ENCODE data around the gene IER5L.

The IER5L gene

GRCh38 chr9:129143031-129143927 lies 34.8 kb downstream of the IER5L start:
- peaks cover 51 to 77% of the 10 kb centered on the region in 2 donors for H3K4me1 ChIP-seq (ENCODE audit: control insufficient read depth in 1 of 2, insufficient read depth in 2 of 2, low read length in 2 of 2)
- H3K36me3 ChIP-seq (ENCODE audit: control insufficient read depth in 1 of 2, insufficient read depth in 2 of 2, low read length in 2 of 2): peaks cover 2 to 27% of the 10 kb centered on the region in 2 donors

GRCh38 chr9:129142138-129142935 lies 35.7 kb downstream of the IER5L start:
- H3K27me3 ChIP-seq (ENCODE audit: low read depth, low read length): no peaks in the 10 kb centered on the region
- peaks cover 2 to 31% of the 10 kb centered on the region in 2 donors for H3K36me3 ChIP-seq (ENCODE audit: control insufficient read depth in 1 of 2, insufficient read depth in 2 of 2, low read length in 2 of 2)
- peak overlapping the region; percentile 19 to 50 for H3K4me3 ChIP-seq (ENCODE audit: low read depth in 1 of 2, low read length in 2 of 2)
- peak overlapping the region; percentile 99 for H3K27ac ChIP-seq (ENCODE audit: low read length)
- H3K4me1 ChIP-seq (ENCODE audit: control insufficient read depth in 1 of 2, insufficient read depth in 2 of 2, low read length in 2 of 2): peaks cover 51 to 78% of the 10 kb centered on the region in 2 donors
- no peaks in the 10 kb centered on the region for H3K9me3 ChIP-seq (ENCODE audit: control insufficient read depth in 1 of 2, low read length in 2 of 2)

More at GRCh38 chr9:129143031-129143927, 34.8 kb downstream of the IER5L start:
- Histone ChIP-seq H3K9me3 (ENCODE audit: control insufficient read depth in 1 of 2, low read length in 2 of 2) (no peaks in the 10 kb centered on the region), H3K27me3 (ENCODE audit: low read depth, low read length) (no peaks in the 10 kb centered on the region), H3K4me3 (ENCODE audit: low read depth in 1 of 2, low read length in 2 of 2) (peak overlapping the region; percentile 23 to 50), H3K27ac (ENCODE audit: low read length) (peak overlapping the region; percentile 99)

GRCh38 chr9:129141066-129142041 lies 36.7 kb downstream of the IER5L start:
- Histone ChIP-seq H3K4me3 (ENCODE audit: low read depth in 1 of 2, low read length in 2 of 2) (peak overlapping the region; percentile 34 to 51), H3K4me1 (ENCODE audit: control insufficient read depth in 1 of 2, insufficient read depth in 2 of 2, low read length in 2 of 2) (peaks cover 43 to 68% of the 10 kb centered on the region in 2 donors), H3K27me3 (ENCODE audit: low read depth, low read length) (no peaks in the 10 kb centered on the region), H3K27ac (ENCODE audit: low read length) (peak overlapping the region; percentile 99), H3K36me3 (ENCODE audit: control insufficient read depth in 1 of 2, insufficient read depth in 2 of 2, low read length in 2 of 2) (peaks cover 12 to 34% of the 10 kb centered on the region in 2 donors), H3K9me3 (ENCODE audit: control insufficient read depth in 1 of 2, low read length in 2 of 2) (no peaks in the 10 kb centered on the region)

GRCh38 chr9:129140397-129141065 lies 37.5 kb downstream of the IER5L start:
- peak overlapping the region; percentile 99 for H3K27ac ChIP-seq (ENCODE audit: low read length)
- H3K36me3 ChIP-seq (ENCODE audit: control insufficient read depth in 1 of 2, insufficient read depth in 2 of 2, low read length in 2 of 2): peaks cover 15 to 40% of the 10 kb centered on the region in 2 donors
- H3K4me1 ChIP-seq (ENCODE audit: control insufficient read depth in 1 of 2, insufficient read depth in 2 of 2, low read length in 2 of 2): peaks cover 40 to 60% of the 10 kb centered on the region in 2 donors
- no peaks in the 10 kb centered on the region for H3K27me3 ChIP-seq (ENCODE audit: low read depth, low read length)
- H3K4me3 ChIP-seq (ENCODE audit: low read depth in 1 of 2, low read length in 2 of 2): peak overlapping the region; percentile 60 to 62
- H3K9me3 ChIP-seq (ENCODE audit: control insufficient read depth in 1 of 2, low read length in 2 of 2): no peaks in the 10 kb centered on the region

- Histone ChIP-seq H3K4me3 (ENCODE audit: low read depth in 1 of 2, low read length in 2 of 2) (peak overlapping the region; percentile 60 to 62), H3K9me3 (ENCODE audit: control insufficient read depth in 1 of 2, low read length in 2 of 2) (no peaks in the 10 kb centered on the region), H3K27ac (ENCODE audit: low read length) (peak overlapping the region; percentile 99), H3K36me3 (ENCODE audit: control insufficient read depth in 1 of 2, insufficient read depth in 2 of 2, low read length in 2 of 2) (peaks cover 13 to 45% of the 10 kb centered on the region in 2 donors), H3K4me1 (ENCODE audit: control insufficient read depth in 1 of 2, insufficient read depth in 2 of 2, low read length in 2 of 2) (peaks cover 36 to 55% of the 10 kb centered on the region in 2 donors), H3K27me3 (ENCODE audit: low read depth, low read length) (no peaks in the 10 kb centered on the region)
These were observed 38.1 kb downstream of the IER5L start for GRCh38 chr9:129139993-129140396.

- no peaks in the 10 kb centered on the region for H3K27me3 ChIP-seq (ENCODE audit: low read depth, low read length)
- peak overlapping the region; percentile 99 for H3K27ac ChIP-seq (ENCODE audit: low read length)
- peaks cover 13 to 49% of the 10 kb centered on the region in 2 donors for H3K36me3 ChIP-seq (ENCODE audit: control insufficient read depth in 1 of 2, insufficient read depth in 2 of 2, low read length in 2 of 2)
- peak overlapping the region; percentile 60 to 62 for H3K4me3 ChIP-seq (ENCODE audit: low read depth in 1 of 2, low read length in 2 of 2)
- H3K4me1 ChIP-seq (ENCODE audit: control insufficient read depth in 1 of 2, insufficient read depth in 2 of 2, low read length in 2 of 2): peaks cover 36 to 54% of the 10 kb centered on the region in 2 donors
- H3K9me3 ChIP-seq (ENCODE audit: control insufficient read depth in 1 of 2, low read length in 2 of 2): no peaks in the 10 kb centered on the region
These were observed 38.6 kb downstream of the IER5L start for GRCh38 chr9:129139233-129139992.

GRCh38 chr9:129138476-129139232 lies 39.4 kb downstream of the IER5L start:
- Histone ChIP-seq H3K4me3 (ENCODE audit: low read depth in 1 of 2, low read length in 2 of 2) (peak overlapping the region; percentile 60 to 62), H3K27me3 (ENCODE audit: low read depth, low read length) (no peaks in the 10 kb centered on the region), H3K9me3 (ENCODE audit: control insufficient read depth in 1 of 2, low read length in 2 of 2) (no peaks in the 10 kb centered on the region), H3K36me3 (ENCODE audit: control insufficient read depth in 1 of 2, insufficient read depth in 2 of 2, low read length in 2 of 2) (peaks cover 17 to 45% of the 10 kb centered on the region in 2 donors), H3K4me1 (ENCODE audit: control insufficient read depth in 1 of 2, insufficient read depth in 2 of 2, low read length in 2 of 2) (peaks cover 36 to 48% of the 10 kb centered on the region in 2 donors), H3K27ac (ENCODE audit: low read length) (peak overlapping the region; percentile 99)

- Histone ChIP-seq H3K36me3 (ENCODE audit: control insufficient read depth in 1 of 2, insufficient read depth in 2 of 2, low read length in 2 of 2) (peaks cover 23 to 47% of the 10 kb centered on the region in 2 donors), H3K27me3 (ENCODE audit: low read depth, low read length) (no peaks in the 10 kb centered on the region), H3K27ac (ENCODE audit: low read length) (peak overlapping the region; percentile 99), H3K4me1 (ENCODE audit: control insufficient read depth in 1 of 2, insufficient read depth in 2 of 2, low read length in 2 of 2) (peaks cover 32 to 42% of the 10 kb centered on the region in 2 donors), H3K9me3 (ENCODE audit: control insufficient read depth in 1 of 2, low read length in 2 of 2) (no peaks in the 10 kb centered on the region), H3K4me3 (ENCODE audit: low read depth in 1 of 2, low read length in 2 of 2) (no peak overlapping the region)
These were observed 40.0 kb downstream of the IER5L start for GRCh38 chr9:129138144-129138462.

GRCh38 chr9:129137292-129138143 lies 40.5 kb downstream of the IER5L start:
- H3K9me3 ChIP-seq (ENCODE audit: control insufficient read depth in 1 of 2, low read length in 2 of 2): no peaks in the 10 kb centered on the region
- H3K27me3 ChIP-seq (ENCODE audit: low read depth, low read length): no peaks in the 10 kb centered on the region
- H3K36me3 ChIP-seq (ENCODE audit: control insufficient read depth in 1 of 2, insufficient read depth in 2 of 2, low read length in 2 of 2): peaks cover 24 to 51% of the 10 kb centered on the region in 2 donors
- no peak overlapping the region for H3K4me3 ChIP-seq (ENCODE audit: low read depth in 1 of 2, low read length in 2 of 2)
- peaks cover 27 to 37% of the 10 kb centered on the region in 2 donors for H3K4me1 ChIP-seq (ENCODE audit: control insufficient read depth in 1 of 2, insufficient read depth in 2 of 2, low read length in 2 of 2)
- peak overlapping the region; percentile 99 for H3K27ac ChIP-seq (ENCODE audit: low read length)

Measured in muscle layer of duodenum (tissue), 2 donors.